Gastroesophageal sphincter (tissue), 4 donors: Measurements from ENCODE around the gene ZNF367. TPM values are rescaled to one million over a fixed set of nuclear protein-coding genes. Genes with fewer than 3 reads are reported as not detected.

Source experiments
- ATAC-seq: fragments of 150-250 bp; one replicate; pipeline ENCODE4 v1.9.1; 2016; ENCODE audit warnings: mild to moderate bottlenecking, moderate library complexity
- H3K27ac ChIP-seq, 4 donors: fragments of 200-600 bp; sonication (generic) in 3 of 4; 1 replicate in 3 of 4; 2 replicates in 1 of 4; pipeline ENCODE4 v1.5.1; 2016 to 2019
- H3K27me3 ChIP-seq: fragments of 200-600 bp; sonication (generic); one replicate; pipeline ENCODE4 v1.5.1; 2019
- H3K36me3 ChIP-seq, 2 donors: fragments of 200-600 bp; sonication (generic); one replicate each; pipeline ENCODE4 v1.5.1; 2019; ENCODE audit warnings: control low read depth in 1 of 2
- H3K4me1 ChIP-seq, 3 donors: fragments of 200-600 bp; sonication (generic); 1 replicate in 2 of 3; 2 replicates in 1 of 3; pipeline ENCODE4 v1.5.1; 2016 to 2019; ENCODE audit warnings: control low read depth in 2 of 3
- H3K4me3 ChIP-seq, 2 donors: fragments of 200-600 bp; sonication (generic); one replicate each; pipeline ENCODE4 v1.5.1; 2019; ENCODE audit warnings: mild to moderate bottlenecking in 1 of 2, moderate library complexity in 1 of 2
- H3K9me3 ChIP-seq, 3 donors: fragments of 200-600 bp; sonication (generic); one replicate each; pipeline ENCODE4 v1.5.1; 2017 to 2019; ENCODE audit warnings: control low read depth in 2 of 3
- CTCF ChIP-seq, 4 experiments: fragments of 200-600 bp in 2 of 4; fragments of 450-650 bp in 2 of 4; sonication (generic) in 1 of 4; IDR thresholded peaks; one replicate each; pipeline ENCODE4 v1.5.1; 2017 to 2019; ENCODE audit warnings: antibody characterized with exemption in 4 of 4, mild to moderate bottlenecking in 2 of 4, moderate library complexity in 2 of 4
- EP300 ChIP-seq: sonication (generic); formaldehyde crosslinking; IDR thresholded peaks from one replicate; pipeline ENCODE4 v1.6.1; 2017; ENCODE audit warnings: antibody characterized with exemption, mild to moderate bottlenecking
- POLR2A ChIP-seq, 2 donors: fragments of 450-650 bp; IDR thresholded peaks; one replicate each; pipeline ENCODE4 v1.6.1; 2017; ENCODE audit warnings: antibody characterized with exemption in 2 of 2, mild to moderate bottlenecking in 2 of 2, moderate library complexity in 1 of 2
- POLR2AphosphoS5 ChIP-seq: sonication (generic); formaldehyde crosslinking; IDR thresholded peaks from one replicate; pipeline ENCODE4 v1.6.1; 2017; ENCODE audit warnings: antibody characterized with exemption
- WGBS, 2 donors: methylation state at CpG; one replicate each; pipeline ENCODE4 v1.1.5; 2018; ENCODE audit warnings: low coverage in 1 of 2; 5-methylcytosine and 5-hydroxymethylcytosine counted together
- total RNA-seq, 4 donors: library from RNA; depleted of rRNA; stranded (reverse); fragments of >200 nt; gene quantifications; one replicate each; pipeline ENCODE4 v1.1.0, GENCODE V29; 2016

ZNF367 gene
- total RNA-seq, 4 donors from 2014 or later: 1.4 to 3.7 (median 2.5) TPM

DNA sequence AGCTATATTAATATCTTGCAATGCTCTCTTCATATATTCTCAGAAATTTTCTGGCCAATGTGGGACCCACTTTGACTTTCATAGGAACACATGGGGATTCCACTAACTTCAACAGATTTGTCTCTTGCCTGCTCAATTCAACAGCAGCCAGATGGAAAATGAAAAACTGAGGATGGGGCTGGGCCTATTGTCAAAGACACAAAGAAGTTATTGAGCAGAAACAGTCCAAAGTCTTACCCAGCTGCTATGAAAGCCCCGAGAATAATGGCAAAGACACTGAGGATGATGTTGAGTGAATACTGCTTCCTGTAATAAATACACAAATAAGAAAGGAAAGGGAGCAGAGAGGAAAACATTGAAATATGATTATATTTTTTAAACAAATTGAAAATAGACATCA lies 67.3 kb downstream of the ZNF367 start:
- Histone ChIP-seq H3K27me3 (no peaks in the 10 kb centered on the region), H3K36me3 (peaks cover 0 to 73% of the 10 kb centered on the region in 2 donors), H3K9me3 (peaks cover 0 to 4% (median 0%) of the 10 kb centered on the region in 3 donors), H3K4me1 (peaks cover 0 to 10% (median 0%) of the 10 kb centered on the region in 3 donors), H3K4me3 (no peak overlapping the region), H3K27ac (peak overlapping the region in 2 of 4 donors; percentile 13 to 31)
- 46 to 50% methylated on average over 1 of the region's 1 CpG for WGBS, 2 donors
- no peak for ATAC-seq
- TF ChIP-seq EP300 (no peak), CTCF (IDR thresholded peaks at IDR 0.05) (no peak), POLR2AphosphoS5 (no peak), POLR2A (IDR thresholded peaks at IDR 0.05) (no peak)

DNA sequence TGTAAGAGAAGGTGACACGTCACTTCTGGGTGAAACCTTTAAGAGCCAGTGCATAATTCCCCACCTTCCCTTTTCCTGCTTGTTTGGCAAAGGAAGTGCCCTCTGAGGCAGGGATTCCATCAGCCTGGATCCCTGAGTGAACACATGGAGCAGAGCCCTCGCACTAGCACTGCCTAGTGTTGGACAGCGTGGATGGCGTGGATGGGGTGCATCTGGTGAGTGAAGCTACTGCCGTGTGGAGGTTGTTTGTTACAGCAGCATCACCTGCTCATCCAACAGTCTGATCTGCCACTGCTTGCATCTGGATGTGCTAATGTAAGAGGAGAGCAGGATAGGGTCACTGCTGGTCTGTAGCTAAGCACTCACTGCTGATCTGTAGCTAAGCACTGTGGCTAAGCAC lies 69.9 kb downstream of the ZNF367 start:
- TF ChIP-seq POLR2A (IDR thresholded peaks at IDR 0.05) (no peak), POLR2AphosphoS5 (no peak), EP300 (no peak), CTCF (IDR thresholded peaks at IDR 0.05) (no peak)
- peaks cover 2 to 27% (median 4%) of the 10 kb centered on the region in 3 donors for H3K4me1 ChIP-seq
- ATAC-seq: no peak

GRCh38 chr9:96345551-96345950 lies 72.6 kb downstream of the ZNF367 start:
- Histone ChIP-seq H3K4me3 (no peak overlapping the region), H3K4me1 (peaks cover 2 to 31% (median 4%) of the 10 kb centered on the region in 3 donors), H3K27ac (peak overlapping the region in 3 of 4 donors; percentile 58 to 66 (median 65)), H3K9me3 (peaks cover 0 to 4% (median 0%) of the 10 kb centered on the region in 3 donors), H3K36me3 (peaks cover 0 to 54% of the 10 kb centered on the region in 2 donors), H3K27me3 (no peaks in the 10 kb centered on the region)
- ATAC-seq: no peak
- WGBS, 2 donors: 80 to 96% methylated on average over 1 to 8 of the region's 9 CpGs
- TF ChIP-seq EP300 (no peak), POLR2A (IDR thresholded peaks at IDR 0.05) (no peak), CTCF (IDR thresholded peaks at IDR 0.05) (no peak), POLR2AphosphoS5 (no peak)

More for the DNA sequence above, 69.9 kb downstream of the ZNF367 start:
- no peak overlapping the region for H3K4me3 ChIP-seq
- peaks cover 0 to 50% of the 10 kb centered on the region in 2 donors for H3K36me3 ChIP-seq
- no peaks in the 10 kb centered on the region for H3K27me3 ChIP-seq
- WGBS, 2 donors: 97 to 100% methylated on average over 3 to 5 of the region's 5 CpGs
- H3K9me3 ChIP-seq: peaks cover 0 to 4% (median 0%) of the 10 kb centered on the region in 3 donors
- no peak overlapping the region for H3K27ac ChIP-seq

DNA sequence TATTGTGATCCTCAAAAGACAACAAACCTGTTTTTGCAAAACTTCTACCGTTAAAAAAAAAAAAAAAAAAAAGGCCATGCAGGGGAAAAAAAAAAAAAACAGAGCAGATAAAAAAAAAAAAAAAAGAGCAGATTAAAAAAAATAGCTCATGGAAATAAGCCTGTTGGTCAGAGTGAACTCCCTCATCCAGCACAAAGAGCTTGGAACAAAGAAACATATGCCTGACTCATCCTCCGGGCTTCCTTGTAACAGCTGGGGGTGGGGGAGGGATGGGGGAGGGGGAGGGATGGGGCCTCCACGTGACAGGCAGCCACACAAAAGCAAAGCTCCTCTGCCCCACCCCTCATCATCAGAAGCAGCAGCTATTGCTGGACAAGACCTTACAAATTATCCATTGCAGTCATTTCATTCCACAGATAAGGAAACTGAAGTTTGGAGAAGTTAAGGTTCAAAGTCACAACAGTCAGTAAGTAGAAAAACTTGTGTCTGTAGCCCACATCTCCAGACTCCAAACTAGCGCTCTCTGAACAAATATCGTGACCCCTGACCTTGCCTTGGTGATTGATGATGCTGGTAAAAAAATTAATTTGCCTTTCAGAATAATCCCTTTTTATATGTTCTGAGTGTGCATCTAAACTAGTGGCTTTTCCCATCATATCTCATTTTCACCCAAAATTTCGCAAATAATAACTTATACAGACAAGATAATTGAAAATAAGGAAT lies 73.6 kb downstream of the ZNF367 start:
- Histone ChIP-seq H3K4me1 (peaks cover 2 to 30% (median 4%) of the 10 kb centered on the region in 3 donors), H3K36me3 (peaks cover 0 to 48% of the 10 kb centered on the region in 2 donors), H3K27ac (peak overlapping the region; percentile 26 to 66 (median 62)), H3K4me3 (no peak overlapping the region), H3K27me3 (no peaks in the 10 kb centered on the region), H3K9me3 (peaks cover 0 to 4% (median 0%) of the 10 kb centered on the region in 3 donors)
- TF ChIP-seq EP300 (no peak), CTCF (IDR thresholded peaks at IDR 0.05) (no peak), POLR2AphosphoS5 (no peak), POLR2A (IDR thresholded peaks at IDR 0.05) (no peak)
- WGBS, 2 donors: 33 to 63% methylated on average over 3 to 6 of the region's 6 CpGs
- ATAC-seq: peak; percentile 93
